Endothelial cell of umbilical vein (primary cell): ENCODE results near the gene EFHC1. TPM values are rescaled to one million over a fixed set of nuclear protein-coding genes. Genes with fewer than 3 reads are reported as not detected.
A peak's percentile ranks its signal among the peaks of the same experiment; 100 is the strongest.

Experiments used
- BruUV-seq: library from RNA; stranded (reverse); fragments of 400-500 nt; replicated peaks from 2 replicates; lab custom pipeline; 2021; lab: Mats Ljungman, UMichigan
- CTCF ChIA-PET: fragments of 300-600, 350-600 bp; sonication (Branson Sonifier 250); formaldehyde crosslinking; loops from one replicate; lab custom pipeline; 2021; ENCODE audit warnings: antibody characterized with exemption, inconsistent platforms; lab: Charles Lee
- POLR2A ChIA-PET: fragments of 300-600, 350-600 bp; sonication (Branson Sonifier 250); formaldehyde crosslinking; loops from one replicate; lab custom pipeline; 2021; ENCODE audit warnings: antibody characterized with exemption, inconsistent platforms; lab: Charles Lee
- DNase-seq: peaks from one replicate; pipeline ENCODE4 v3.0.0-alpha.2; 2011; ENCODE audit warnings: low read depth, low spot score
- FAIRE-seq: peaks from 2 replicates; lab custom pipeline; 2011; peaks lifted over from hg19 to GRCh38; lab: Jason Lieb, UNC
- H2AFZ ChIP-seq: 2 replicates; pipeline ENCODE4 v1.6.0; 2012; ENCODE audit warnings: low read depth, low read length, control low read depth, inconsistent platforms
- H3K27ac ChIP-seq: 2 replicates; pipeline ENCODE4 v1.5.1; 2011; ENCODE audit warnings: low read depth, mild to moderate bottlenecking, control low read depth, low read length, moderate library complexity; ENCODE audit not compliant: insufficient read depth
- H3K27me3 ChIP-seq, 2 experiments: 2 replicates each; pipeline versions ENCODE4 v1.6.0 to v1.6.1; 2011; ENCODE audit warnings: low read length in 2 of 2, mixed read lengths in 1 of 2; ENCODE audit not compliant: control insufficient read depth in 2 of 2, insufficient read depth in 2 of 2
- H3K36me3 ChIP-seq, 2 experiments: 2 replicates in 1 of 2; 3 replicates in 1 of 2; pipeline ENCODE4 v1.5.1; 2011; ENCODE audit warnings: low read length in 2 of 2, mild to moderate bottlenecking in 1 of 2, moderate library complexity in 1 of 2; ENCODE audit not compliant: control insufficient read depth in 2 of 2, insufficient read depth in 2 of 2; ENCODE audit errors: extremely low read depth in 1 of 2
- H3K4me1 ChIP-seq: 3 replicates; pipeline ENCODE4 v1.5.1; 2011; ENCODE audit warnings: mild to moderate bottlenecking, low read length; ENCODE audit not compliant: control insufficient read depth, insufficient read depth; ENCODE audit errors: extremely low read depth
- H3K4me2 ChIP-seq: 2 replicates; pipeline ENCODE4 v1.6.1; 2011; ENCODE audit warnings: low read length, control low read depth, mixed read lengths; ENCODE audit not compliant: insufficient read depth
- H3K4me3 ChIP-seq, 3 experiments: fragments of 200-600 bp in 1 of 3; sonication (generic), shearing (Covaris generic) in 1 of 3; replicated peaks in 1 of 3; 2 replicates each; pipeline ENCODE4 v1.5.1; 2011 to 2016; ENCODE audit warnings: control low read depth in 3 of 3, low read length in 3 of 3, mild to moderate bottlenecking in 2 of 3, inconsistent platforms in 1 of 3, low read depth in 1 of 3, moderate library complexity in 1 of 3; ENCODE audit not compliant: insufficient read depth in 1 of 3
- H3K79me2 ChIP-seq: 2 replicates; pipeline ENCODE4 v1.6.0; 2012; ENCODE audit warnings: low read length, inconsistent platforms; ENCODE audit not compliant: control insufficient read depth, insufficient read depth
- H3K9ac ChIP-seq: replicated peaks from 2 replicates; pipeline ENCODE3; 2011; ENCODE audit warnings: low read length, control low read depth; ENCODE audit not compliant: insufficient read depth; ENCODE audit errors: extremely low read depth
- H3K9me1 ChIP-seq: replicated peaks from 3 replicates; pipeline ENCODE4 v1.6.0; 2011; ENCODE audit warnings: mild to moderate bottlenecking, low read length; ENCODE audit not compliant: control insufficient read depth, insufficient read depth; ENCODE audit errors: extremely low read depth
- H3K9me3 ChIP-seq: replicated peaks from 2 replicates; pipeline ENCODE4 v1.5.1; 2012; ENCODE audit warnings: low read length, inconsistent platforms; ENCODE audit not compliant: control insufficient read depth, insufficient read depth
- H4K20me1 ChIP-seq: replicated peaks from 2 replicates; pipeline ENCODE3; 2011; ENCODE audit warnings: mild to moderate bottlenecking, low read length; ENCODE audit not compliant: control insufficient read depth, insufficient read depth; ENCODE audit errors: extremely low read depth
- FOS ChIP-seq: IDR thresholded peaks from 2 replicates; pipeline ENCODE4 v1.6.1; 2011; ENCODE audit warnings: mild to moderate bottlenecking, low read length, moderate library complexity, borderline replicate concordance; ENCODE audit not compliant: insufficient read depth
- GATA2 ChIP-seq: IDR thresholded peaks from 2 replicates; pipeline ENCODE4 v1.7.0; 2011; ENCODE audit warnings: low read depth, mild to moderate bottlenecking, moderate library complexity, mixed read lengths, low read length; ENCODE audit not compliant: insufficient read length, insufficient read depth
- JUN ChIP-seq: IDR thresholded peaks from 2 replicates; pipeline ENCODE4 v1.6.1; 2011; ENCODE audit warnings: borderline replicate concordance, low read depth; ENCODE audit not compliant: insufficient read length, insufficient read depth
- POLR2AphosphoS5 ChIP-seq: IDR thresholded peaks from 2 replicates; pipeline ENCODE4 v1.6.1; 2012; ENCODE audit warnings: low read depth, mild to moderate bottlenecking, control low read depth, low read length, moderate library complexity; ENCODE audit not compliant: insufficient read depth
- dilution Hi-C: fragments of 300-500 bp; cut with MboI; formaldehyde crosslinking; loops from one replicate; pipeline ENCODE4 v1.15.0; 2019; ENCODE audit warnings: low sequenced_read_pairs; ENCODE audit not compliant: extremely low pct_ligation_motif_present
- intact Hi-C: fragments of 100-400 bp; cut with micrococcal nuclease; formaldehyde crosslinking; loops from one replicate; pipeline ENCODE4 v1.10.0; 2022
- polyA plus RNA-seq, 4 experiments: library from polyadenylated mRNA; depleted of rRNA in 3 of 4; stranded (reverse) in 3 of 4; unstranded in 1 of 4; fragments of >200 nt; gene quantifications; 2 replicates each; pipeline versions ENCODE4 v1.2.1 to v1.2.3, GENCODE V29; 2011 to 2012; ENCODE audit warnings: missing spikeins in 1 of 4
- total RNA-seq: library from RNA; stranded (reverse); gene quantifications from 2 replicates; pipeline ENCODE4 v1.2.3, GENCODE V29; 2021
- TF ChIP-seq, protein P1 (sequence below): IDR thresholded peaks from 2 replicates; pipeline ENCODE4 v1.6.1; 2011; ENCODE audit not compliant: insufficient read depth, insufficient read length

EFHC1 gene
- total and polyA plus RNA-seq, 2 donors (not counting 3 experiments of a cell fraction or from before 2014, with no cell fraction given), result 14.6 to 17.6 TPM

DNA sequence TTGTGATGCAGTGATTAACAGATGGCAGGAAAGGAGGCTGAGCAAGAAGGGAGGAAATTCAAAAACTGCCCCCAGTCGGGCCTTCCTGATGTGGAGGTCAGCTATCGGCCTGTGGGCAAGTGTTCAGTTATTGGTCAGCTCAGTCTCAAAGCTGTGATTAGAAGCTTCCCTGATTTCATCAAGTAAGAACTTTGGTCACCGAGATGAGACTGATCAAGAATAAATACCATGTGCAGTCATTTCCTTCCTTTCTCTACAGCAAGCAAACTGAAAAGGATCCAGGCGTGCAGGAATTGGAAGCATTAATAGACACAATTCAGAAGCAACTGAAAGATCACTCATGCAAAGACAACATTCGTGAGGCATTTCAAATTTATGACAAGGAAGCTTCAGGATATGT is 69.7 kb downstream of the EFHC1 start:
- FAIRE-seq, result peak; percentile 98
- no peaks in the 10 kb centered on the region for H3K36me3 ChIP-seq
- dilution Hi-C loops (no loop called here), intact Hi-C loops (loop anchor here (1.0 to 2.0 kb wide), 5 partner anchors 32 to 85 kb away; partner anchors contain the start of gene EFHC1)
- peak overlapping the region; percentile 43 for H3K4me2 ChIP-seq
- POLR2A ChIA-PET, result interaction anchor here (1.3 to 1.6 kb wide), 2 partner anchors 66 to 73 kb away, joined by 3 to 5 read pairs; no protein-coding TSS in a partner anchor
- H3K4me3 ChIP-seq, result no peak overlapping the region
- peak overlapping the region; percentile 65 for H3K27ac ChIP-seq
- H3K9me3 ChIP-seq, result no peaks in the 10 kb centered on the region
- H3K79me2 ChIP-seq, result no peaks in the 10 kb centered on the region
- CTCF ChIA-PET, result interaction anchor here (0.7 to 1.6 kb wide), 9 partner anchors 9 to 83 kb away, joined by 3 to 14 read pairs (median 5); partner anchors contain the start of gene EFHC1
- H3K9ac ChIP-seq, result peak overlapping the region; percentile 8
- H2AFZ ChIP-seq, result no peak overlapping the region
- no peaks in the 10 kb centered on the region for H3K9me1 ChIP-seq
- no peaks in the 10 kb centered on the region for H3K27me3 ChIP-seq
- peaks cover 35% of the 10 kb centered on the region for H3K4me1 ChIP-seq
- BruUV-seq, result no TSS peak
- peak; percentile 80 for DNase-seq
- no peaks in the 10 kb centered on the region for H4K20me1 ChIP-seq
- TF ChIP-seq GATA2, result peak; percentile 96
- peak; percentile 84 for TF ChIP-seq POLR2AphosphoS5
- peak; percentile 83 for TF ChIP-seq FOS
- peak; percentile 68 for TF ChIP-seq JUN
- TF ChIP-seq, protein P1, sequence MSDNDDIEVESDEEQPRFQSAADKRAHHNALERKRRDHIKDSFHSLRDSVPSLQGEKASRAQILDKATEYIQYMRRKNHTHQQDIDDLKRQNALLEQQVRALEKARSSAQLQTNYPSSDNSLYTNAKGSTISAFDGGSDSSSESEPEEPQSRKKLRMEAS, result no peak
